Posterior cingulate gyrus (tissue), 11 donors: ENCODE measurements around the gene COQ4.
A peak's percentile ranks its signal among the peaks of the same experiment; 100 is the strongest.

Source experiments
- DNase-seq, 10 donors: peaks; one replicate each; pipeline versions ENCODE4 v3.0.0 to v3.0.0-alpha.2; 2020 to 2021; ENCODE audit warnings: mixed read lengths in 3 of 10
- intact Hi-C: fragments of 100-400 bp; cut with DNase I; formaldehyde crosslinking; loops from one replicate; pipeline ENCODE4 v1.15.1; 2023

The COQ4 gene

GRCh38 chr9:128339761-128340690 is 17.4 kb downstream of the COQ4 start, which contains the start of gene SLC27A4:
SLC27A4 (plus strand) TSS chr9:128340527; CDS start chr9:128343133, 2,606 bp downstream.
- DNase-seq: peak; percentile 45 to 96 (median 74)
- intact Hi-C loops: loop anchor here (1.0 kb wide), 1 partner anchor 45 kb away; no protein-coding TSS in a partner anchor

GRCh38 chr9:128340691-128341434 is 18.2 kb downstream of the COQ4 start:
- DNase-seq: peak in 2 of 10 donors; percentile 4 to 86
- intact Hi-C loops: loop anchor here (1.0 kb wide), 1 partner anchor 46 kb away; no protein-coding TSS in a partner anchor

- peak in 7 of 10 donors; percentile 46 to 89 (median 58) for DNase-seq
- intact Hi-C loops: no loop called here
These were observed 18.8 kb downstream of the COQ4 start for GRCh38 chr9:128341435-128341849.

- intact Hi-C loops: no loop called here
- no peak for DNase-seq
These were observed 20.5 kb downstream of the COQ4 start for GRCh38 chr9:128342971-128343680.

- no peak for DNase-seq
- intact Hi-C loops: no loop called here
These were observed 21.2 kb downstream of the COQ4 start for GRCh38 chr9:128343855-128344254.

GRCh38 chr9:128344931-128345605 is 22.4 kb downstream of the COQ4 start:
- intact Hi-C loops: no loop called here
- DNase-seq: peak in 1 of 10 donors; percentile 82

- no peak for DNase-seq
- intact Hi-C loops: no loop called here
These were observed 26.5 kb downstream of the COQ4 start for GRCh38 chr9:128349125-128349524.

- intact Hi-C loops: no loop called here
These were observed 27.1 kb downstream of the COQ4 start for GRCh38 chr9:128349772-128350171.

GRCh38 chr9:128355451-128355850 is 32.8 kb downstream of the COQ4 start:
- peak in 1 of 10 donors; percentile 83 for DNase-seq
- intact Hi-C loops: no loop called here

More at GRCh38 chr9:128349772-128350171, 27.1 kb downstream of the COQ4 start:
- no peak for DNase-seq

- intact Hi-C loops: no loop called here
- no peak for DNase-seq
These were observed 35.5 kb downstream of the COQ4 start for GRCh38 chr9:128358090-128358489.

- no peak for DNase-seq
- intact Hi-C loops: no loop called here
These were observed 36.2 kb downstream of the COQ4 start for GRCh38 chr9:128358861-128359260.

GRCh38 chr9:128360826-128361225 is 38.2 kb downstream of the COQ4 start:
- DNase-seq: no peak
- intact Hi-C loops: no loop called here

- intact Hi-C loops: no loop called here
- peak in 1 of 10 donors; percentile 85 for DNase-seq
These were observed 38.8 kb downstream of the COQ4 start for GRCh38 chr9:128361296-128361985.

- DNase-seq: peak; percentile 84 to 98 (median 89)
- intact Hi-C loops: loop anchor here (1.0 kb wide), 1 partner anchor 50 kb away; no protein-coding TSS in a partner anchor
These were observed 39.5 kb downstream of the COQ4 start for GRCh38 chr9:128361986-128362646.

GRCh38 chr9:128362774-128363173 is 40.1 kb downstream of the COQ4 start:
- DNase-seq: no peak
- intact Hi-C loops: loop anchor here (1.0 kb wide), 1 partner anchor 50 kb away; no protein-coding TSS in a partner anchor

- intact Hi-C loops: no loop called here
- no peak for DNase-seq
These were observed 42.9 kb downstream of the COQ4 start for GRCh38 chr9:128365525-128365924.

- no peak for DNase-seq
- intact Hi-C loops: no loop called here
These were observed 46.5 kb downstream of the COQ4 start for GRCh38 chr9:128369024-128369706.

GRCh38 chr9:128370367-128370751 is 47.7 kb downstream of the COQ4 start:
- no peak for DNase-seq
- intact Hi-C loops: no loop called here
